Heart left ventricle (tissue), 16 donors: ENCODE data around the gene TMEM74B. TPM values are rescaled to one million over a fixed set of nuclear protein-coding genes. Genes with fewer than 3 reads are reported as not detected.

Source experiments
- ATAC-seq, 4 donors: fragments of 200-7000 bp; cut with Tn5 transposase; one replicate each; pipeline ENCODE4 v1.9.1; 2020 to 2022; ENCODE audit warnings: moderate library complexity in 4 of 4, mild to moderate bottlenecking in 3 of 4, moderate number of reproducible peaks in 1 of 4
- DNase-seq, 5 donors: peaks; one replicate each; pipeline ENCODE4 v3.0.0-alpha.2; 2020
- H3K27ac ChIP-seq, 12 donors: fragments of 200-600 bp; sonication (generic) in 4 of 12; one replicate each; pipeline versions ENCODE4 v1.5.0 to v1.8.0; 2016 to 2022; ENCODE audit warnings: mild to moderate bottlenecking in 2 of 12
- H3K27me3 ChIP-seq, 9 donors: fragments of 200-600 bp; sonication (generic) in 2 of 9; one replicate each; pipeline versions ENCODE4 v1.5.1 to v1.8.0; 2016 to 2022; ENCODE audit warnings: mild to moderate bottlenecking in 3 of 9
- H3K36me3 ChIP-seq, 9 donors: fragments of 200-600 bp; sonication (generic) in 2 of 9; one replicate each; pipeline versions ENCODE4 v1.5.0 to v1.8.0; 2018 to 2022; ENCODE audit warnings: mild to moderate bottlenecking in 2 of 9
- H3K4me1 ChIP-seq, 12 donors: fragments of 200-600 bp; sonication (generic) in 4 of 12; one replicate each; pipeline versions ENCODE4 v1.5.0 to v1.8.0; 2016 to 2022; ENCODE audit warnings: mild to moderate bottlenecking in 3 of 12
- H3K4me3 ChIP-seq, 12 donors: fragments of 200-600 bp; sonication (generic) in 4 of 12; one replicate each; pipeline versions ENCODE4 v1.5.0 to v1.8.0; 2017 to 2022; ENCODE audit warnings: mild to moderate bottlenecking in 9 of 12, moderate library complexity in 4 of 12
- H3K9me3 ChIP-seq, 12 donors: fragments of 200-600 bp; sonication (generic) in 4 of 12; one replicate each; pipeline versions ENCODE4 v1.5.0 to v1.8.0; 2016 to 2022; ENCODE audit warnings: mild to moderate bottlenecking in 1 of 12
- POLR2A ChIP-seq, 2 donors: fragments of 450-650 bp; IDR thresholded peaks; one replicate each; pipeline ENCODE4 v1.6.1; 2017; ENCODE audit warnings: antibody characterized with exemption in 2 of 2, mild to moderate bottlenecking in 2 of 2, moderate library complexity in 2 of 2
- WGBS, 4 donors: extraction: QIAGEN DNeasy Blood & Tissue Kit in 2 of 4; methylation state at CpG; one replicate each; pipeline versions ENCODE4 v1.1.5 to v1.1.7; 2013 to 2018; 5-methylcytosine and 5-hydroxymethylcytosine counted together
- intact Hi-C, 10 donors: fragments of 100-400 bp; cut with DNase I; formaldehyde crosslinking; loops; one replicate each; pipeline versions ENCODE4 v1.11.1 to v1.14.2; 2022
- polyA plus RNA-seq, 2 donors: library from polyadenylated mRNA; stranded (reverse); fragments of 200-250 nt; gene quantifications; one replicate each; pipeline ENCODE4 v1.2.3, GENCODE V29; 2013
- total RNA-seq, 9 donors: library from RNA; depleted of rRNA in 2 of 9; stranded (reverse); fragments of >200 nt in 2 of 9; fragmentation: NEBNext Ultra II Directional in 3 of 9; extraction: Animal tissue kit (Norgen Biotek cat#: 25700) in 3 of 9; gene quantifications; one replicate each; pipeline versions ENCODE4 v1.1.0 to v1.2.4, GENCODE V29; 2016 to 2023
- TF ChIP-seq, protein P1 (sequence below), 12 donors: fragments of 200-600 bp; sonication (generic) in 4 of 12; IDR thresholded peaks; one replicate each; pipeline versions ENCODE4 v1.5.0 to v1.8.0; 2018 to 2022; ENCODE audit warnings: antibody characterized with exemption in 12 of 12, mild to moderate bottlenecking in 5 of 12
- donor health status: ischemic (EF 13 %, LVEDD 7.1; RV severe dilation, severe dysfunction).
- donor health status: healthy with polysubstance abuse.
- donor health status: DM: no; HTN: yes; CAD: no.
- donor health status: DM: no; HTN: no; CAD: no.
- donor health status: ischemic (EF 25% LVEDD 6.9; RV normal size, moderate dysfunction).
- donor health status: ischemic (EF 25% LVEDD 5.7; RV mildly dilated, moderate dysfunction).
- donor health status: healthy.
- donor health status: DM: yes; HTN: yes; CAD: no.
- donor health status: ischemic (EF 35%, LVEDD 5.7; RV mildly dilated, moderate dysfunction).
- donor health status: nonischemic (EF 11% LVEDD 7.7; RV severe dilation, severe dysfunction).
- donor health status: DM: yes; HTN: yes; CAD: no.
- donor health status: PGD.
- donor health status: ischemic (EF 29% LVEDD 5.4; RV normal size, mild dysfunction).
- donor health status: nonischemic (EF 23%, LVEDD 6.1; RV moderate dilation, normal function).

The TMEM74B gene
- total and polyA plus RNA-seq, 11 donors, result 0.55 to 6.6 (median 1.9) TPM

DNA sequence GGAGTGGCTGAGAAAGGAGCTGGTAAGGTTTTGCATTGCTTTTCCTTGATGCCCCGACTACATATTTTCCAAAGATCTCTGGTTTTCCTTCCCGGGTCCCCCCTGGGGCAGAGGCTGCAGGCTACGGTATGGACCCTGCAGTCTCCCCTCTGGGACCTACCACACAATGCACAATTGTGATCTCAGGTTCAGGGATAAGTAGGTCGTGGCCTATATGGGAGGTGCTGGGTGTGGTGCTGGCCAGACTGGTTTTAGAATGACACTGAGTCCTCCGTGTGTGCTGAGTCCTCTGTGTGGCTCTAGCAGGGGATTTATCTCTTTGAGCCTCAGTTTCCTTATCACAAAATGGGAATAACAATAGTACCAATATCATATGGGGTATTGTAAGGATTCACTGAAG, 18.8 kb upstream of the TMEM74B start:
- Histone ChIP-seq H3K4me3 (no peak overlapping the region), H3K36me3 (no peaks in the 10 kb centered on the region), H3K27me3 (no peaks in the 10 kb centered on the region), H3K27ac (peak overlapping the region in 6 of 12 donors; percentile 13 to 56 (median 47)), H3K4me1 (peaks cover 0 to 23% (median 0%) of the 10 kb centered on the region in 12 donors), H3K9me3 (no peaks in the 10 kb centered on the region)
- intact Hi-C loops, result loop anchor here in 2 of 10 donors (10.0 kb wide), 2 partner anchors 99 to 239 kb away; no protein-coding TSS in a partner anchor
- no peak for DNase-seq
- no peak for ATAC-seq
- WGBS, 4 donors, result 47 to 55% (median 51%) methylated on average over 5 of the region's 5 CpGs
- no peak for TF ChIP-seq POLR2A (IDR thresholded peaks at IDR 0.05)
- TF ChIP-seq, protein P1, sequence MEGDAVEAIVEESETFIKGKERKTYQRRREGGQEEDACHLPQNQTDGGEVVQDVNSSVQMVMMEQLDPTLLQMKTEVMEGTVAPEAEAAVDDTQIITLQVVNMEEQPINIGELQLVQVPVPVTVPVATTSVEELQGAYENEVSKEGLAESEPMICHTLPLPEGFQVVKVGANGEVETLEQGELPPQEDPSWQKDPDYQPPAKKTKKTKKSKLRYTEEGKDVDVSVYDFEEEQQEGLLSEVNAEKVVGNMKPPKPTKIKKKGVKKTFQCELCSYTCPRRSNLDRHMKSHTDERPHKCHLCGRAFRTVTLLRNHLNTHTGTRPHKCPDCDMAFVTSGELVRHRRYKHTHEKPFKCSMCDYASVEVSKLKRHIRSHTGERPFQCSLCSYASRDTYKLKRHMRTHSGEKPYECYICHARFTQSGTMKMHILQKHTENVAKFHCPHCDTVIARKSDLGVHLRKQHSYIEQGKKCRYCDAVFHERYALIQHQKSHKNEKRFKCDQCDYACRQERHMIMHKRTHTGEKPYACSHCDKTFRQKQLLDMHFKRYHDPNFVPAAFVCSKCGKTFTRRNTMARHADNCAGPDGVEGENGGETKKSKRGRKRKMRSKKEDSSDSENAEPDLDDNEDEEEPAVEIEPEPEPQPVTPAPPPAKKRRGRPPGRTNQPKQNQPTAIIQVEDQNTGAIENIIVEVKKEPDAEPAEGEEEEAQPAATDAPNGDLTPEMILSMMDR (IDR thresholded peaks at IDR 0.05), result no peak

DNA sequence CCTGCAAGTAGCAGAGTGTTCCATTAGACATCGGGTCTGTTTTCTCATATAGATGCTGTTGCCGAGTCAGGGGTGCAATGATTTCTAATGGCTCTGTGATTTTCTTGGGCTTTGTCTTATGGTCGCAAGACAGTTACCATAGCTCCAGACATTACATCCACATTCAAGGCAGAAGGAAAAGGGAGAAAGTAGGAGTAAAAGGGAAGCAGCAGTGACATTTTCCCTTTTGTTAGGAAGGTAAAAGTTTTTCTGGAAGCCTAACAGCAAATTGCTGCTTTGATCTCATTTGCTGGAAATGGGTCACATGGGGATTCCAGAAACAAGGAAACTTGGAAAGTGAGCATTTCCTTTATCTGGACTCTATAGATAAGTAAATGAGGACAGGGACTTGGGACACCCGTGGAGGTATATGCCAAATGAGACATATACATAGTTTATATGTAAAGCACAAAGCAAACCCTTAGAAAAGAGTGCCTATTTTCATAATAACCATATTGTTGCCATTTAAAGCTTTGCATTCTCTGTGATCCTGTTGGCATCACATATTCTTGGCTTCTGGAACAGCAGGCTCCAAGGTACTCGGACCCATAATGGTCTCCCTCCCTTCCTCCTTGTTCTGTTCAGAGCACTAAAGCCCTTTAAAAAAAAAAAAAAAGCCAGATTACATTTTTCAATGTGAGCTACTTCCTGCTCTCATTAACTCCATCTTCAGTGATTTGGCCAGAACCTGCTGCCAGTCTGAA, 18.2 kb upstream of the TMEM74B start, which contains the start of gene C20orf202:
Gene C20orf202 (plus strand): TSS at position 693 of the 743 bp plus-strand sequence. CDS start 132 bp downstream, outside the sequence.
- Histone ChIP-seq H3K9me3 (no peaks in the 10 kb centered on the region), H3K27ac (peak within 1 kb of the TSS in 8 of 12 donors; percentile 4 to 56 (median 42)), H3K27me3 (no peaks in the 10 kb centered on the region), H3K4me1 (peaks cover 0 to 23% (median 0%) of the 10 kb centered on the region in 12 donors), H3K36me3 (no peaks in the 10 kb centered on the region), H3K4me3 (no peak within 1 kb of the TSS)
- no peak for DNase-seq
- intact Hi-C loops, result loop anchor here in 2 of 10 donors (10.0 kb wide), 2 partner anchors 98 to 238 kb away; no protein-coding TSS in a partner anchor
- ATAC-seq, result no peak
- WGBS, 4 donors, result 59 to 72% (median 69%) methylated on average over 5 of the region's 5 CpGs
- no peak for TF ChIP-seq POLR2A (IDR thresholded peaks at IDR 0.05)
- TF ChIP-seq, protein P1 (IDR thresholded peaks at IDR 0.05), result no peak

DNA sequence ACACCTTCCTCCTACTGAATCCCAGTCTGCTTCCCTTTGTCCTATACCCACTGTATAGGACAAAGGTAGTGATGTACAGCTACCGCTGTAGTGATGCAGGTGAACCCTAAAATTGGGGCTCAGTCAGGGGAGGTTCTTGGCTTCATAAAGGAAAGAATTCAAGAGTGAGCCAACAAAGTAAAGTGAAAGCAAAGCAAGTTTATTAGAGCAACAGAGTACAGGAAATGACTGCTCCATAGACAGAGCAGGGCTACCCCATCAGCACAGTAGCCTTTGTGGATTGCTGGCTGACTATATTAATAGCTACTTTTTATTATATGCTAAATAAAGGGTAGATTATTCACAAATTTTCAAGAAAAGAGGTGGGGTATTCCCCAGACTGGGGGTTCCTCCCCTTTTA, 15.2 kb upstream of the TMEM74B start:
- peak overlapping the region in 1 of 12 donors; percentile 19 for H3K27ac ChIP-seq
- intact Hi-C loops, result loop anchor here in 2 of 10 donors (10.0 kb wide), 2 partner anchors 95 to 235 kb away; no protein-coding TSS in a partner anchor

More for the DNA sequence above, 15.2 kb upstream of the TMEM74B start:
- WGBS, 4 donors, result 77 to 93% (median 85%) methylated on average over 1 of the region's 1 CpG
- H3K27me3 ChIP-seq, result no peaks in the 10 kb centered on the region
- no peaks in the 10 kb centered on the region for H3K36me3 ChIP-seq
- peaks cover 0 to 3% (median 0%) of the 10 kb centered on the region in 12 donors for H3K9me3 ChIP-seq
- no peak for DNase-seq
- no peak for ATAC-seq
- no peak overlapping the region for H3K4me3 ChIP-seq
- H3K4me1 ChIP-seq, result peaks cover 0 to 23% (median 0%) of the 10 kb centered on the region in 12 donors
- TF ChIP-seq, protein P1 (IDR thresholded peaks at IDR 0.05), result no peak
- TF ChIP-seq POLR2A (IDR thresholded peaks at IDR 0.05), result no peak
